Trophoblast cell (in vitro differentiated cells and primary cell): ENCODE results near the gene NUMA1.
A peak's percentile ranks its signal among the peaks of the same experiment; 100 is the strongest.

ENCODE experiments used
- DNase-seq, 2 donors: peaks; one replicate each; pipeline ENCODE4 v3.0.0-alpha.2; 2016
- H2AFZ ChIP-seq: 2 replicates; pipeline ENCODE4 v1.6.1; 2013; ENCODE audit warnings: low read length, moderate library complexity, mild to moderate bottlenecking; ENCODE audit not compliant: insufficient read depth, poor library complexity
- H2AK5ac ChIP-seq: 2 replicates; pipeline ENCODE4 v1.6.1; 2013; ENCODE audit warnings: mild to moderate bottlenecking, low read length
- H2BK120ac ChIP-seq: 2 replicates; pipeline ENCODE4 v1.6.1; 2013; ENCODE audit warnings: low read length, mild to moderate bottlenecking, moderate library complexity; ENCODE audit not compliant: insufficient read depth, poor library complexity
- H2BK12ac ChIP-seq: 2 replicates; pipeline ENCODE4 v1.6.1; 2013; ENCODE audit warnings: mild to moderate bottlenecking, low read length, moderate library complexity
- H2BK5ac ChIP-seq: 2 replicates; pipeline ENCODE4 v1.6.1; 2013; ENCODE audit warnings: low read length, low read depth, moderate library complexity, mild to moderate bottlenecking; ENCODE audit not compliant: poor library complexity
- H3K14ac ChIP-seq: 2 replicates; pipeline ENCODE4 v1.6.1; 2013; ENCODE audit warnings: mild to moderate bottlenecking, low read length
- H3K18ac ChIP-seq: 2 replicates; pipeline ENCODE4 v1.6.1; 2013; ENCODE audit warnings: mild to moderate bottlenecking, low read length
- H3K23ac ChIP-seq: 2 replicates; pipeline ENCODE4 v1.6.1; 2013; ENCODE audit warnings: low read length
- H3K27ac ChIP-seq: 2 replicates; pipeline ENCODE4 v1.5.1; 2013; ENCODE audit warnings: low read depth, mild to moderate bottlenecking, inconsistent platforms, low read length, moderate library complexity
- H3K27me3 ChIP-seq: 2 replicates; pipeline ENCODE4 v1.6.1; 2013; ENCODE audit warnings: inconsistent platforms, mild to moderate bottlenecking, low read length, moderate library complexity; ENCODE audit not compliant: insufficient read depth
- H3K36me3 ChIP-seq, 2 experiments: 1 replicate in 1 of 2; 2 replicates in 1 of 2; pipeline ENCODE4 v1.6.1; 2013; ENCODE audit warnings: low read length in 2 of 2, mild to moderate bottlenecking in 2 of 2, moderate library complexity in 1 of 2; ENCODE audit not compliant: insufficient read depth in 2 of 2, control insufficient read depth in 1 of 2
- H3K4ac ChIP-seq: 2 replicates; pipeline ENCODE4 v1.6.1; 2013; ENCODE audit warnings: low read depth, mild to moderate bottlenecking, low read length, moderate library complexity
- H3K4me1 ChIP-seq, 2 experiments: 1 replicate in 1 of 2; 2 replicates in 1 of 2; pipeline ENCODE4 v1.6.1; 2013; ENCODE audit warnings: low read length in 2 of 2, mild to moderate bottlenecking in 2 of 2, moderate library complexity in 1 of 2; ENCODE audit not compliant: insufficient read depth in 2 of 2, control insufficient read depth in 1 of 2
- H3K4me2 ChIP-seq: 2 replicates; pipeline ENCODE4 v1.6.1; 2013; ENCODE audit warnings: inconsistent platforms, mild to moderate bottlenecking, low read length, moderate library complexity
- H3K4me3 ChIP-seq: 2 replicates; pipeline ENCODE4 v1.5.1; 2013; ENCODE audit warnings: mild to moderate bottlenecking, low read depth, low read length, inconsistent platforms
- H3K79me1 ChIP-seq: one replicate; pipeline ENCODE4 v1.6.1; 2013; ENCODE audit warnings: low read length
- H3K79me2 ChIP-seq: 2 replicates; pipeline ENCODE4 v1.6.1; 2013; ENCODE audit warnings: low read length, mild to moderate bottlenecking; ENCODE audit not compliant: control insufficient read depth, insufficient read depth, poor library complexity
- H3K9ac ChIP-seq: 2 replicates; pipeline ENCODE4 v1.6.1; 2013; ENCODE audit warnings: mild to moderate bottlenecking, low read length
- H3K9me3 ChIP-seq: 2 replicates; pipeline ENCODE4 v1.6.1; 2013; ENCODE audit warnings: low read depth, mild to moderate bottlenecking, control low read depth, inconsistent platforms, low read length; ENCODE audit not compliant: insufficient read depth
- H4K12ac ChIP-seq: 2 replicates; pipeline ENCODE4 v1.6.1; 2013; ENCODE audit warnings: low read depth, mild to moderate bottlenecking, low read length, moderate library complexity
- H4K8ac ChIP-seq: 2 replicates; pipeline ENCODE4 v1.6.1; 2013; ENCODE audit warnings: low read depth, mild to moderate bottlenecking, low read length, moderate library complexity
- H4K91ac ChIP-seq: one replicate; pipeline ENCODE4 v1.6.1; 2013; ENCODE audit warnings: low read depth, mild to moderate bottlenecking, low read length, moderate library complexity
- WGBS: extraction: QIAGEN DNeasy Blood & Tissue Kit; methylation state at CpG from one replicate; pipeline ENCODE4 v1.1.7; 2013; ENCODE audit warnings: missing lambda C conversion rate; ENCODE audit not compliant: insufficient read length, insufficient coverage; ENCODE audit errors: extremely low coverage; 5-methylcytosine and 5-hydroxymethylcytosine counted together

The NUMA1 gene

DNA sequence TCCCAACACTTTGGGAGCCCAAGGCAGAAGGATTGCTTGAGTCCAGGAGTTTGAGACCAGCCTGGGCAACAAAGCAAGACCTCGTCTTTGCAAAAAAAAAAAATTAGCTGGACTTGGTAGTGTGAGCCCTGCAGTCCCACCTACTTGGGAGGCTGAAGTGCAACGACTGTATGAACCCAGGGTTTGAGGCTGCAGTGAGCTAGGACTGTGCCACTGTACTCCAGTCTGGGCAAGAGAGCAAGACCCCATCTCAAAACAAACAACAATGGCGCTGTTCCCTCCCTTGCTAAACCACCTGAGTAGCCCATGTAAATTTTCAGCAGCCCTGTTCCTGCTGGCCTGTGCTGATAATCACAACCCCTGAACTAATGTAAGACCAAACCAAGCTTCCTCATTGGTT, 19.7 kb upstream of the NUMA1 start:
- H3K18ac ChIP-seq = no peak overlapping the region
- no peak overlapping the region for H4K91ac ChIP-seq
- peaks cover 12% of the 10 kb centered on the region for H3K79me1 ChIP-seq
- H3K9me3 ChIP-seq = no peaks in the 10 kb centered on the region
- WGBS = no CpG with 5 or more reads among the region's 3 CpGs
- no peak overlapping the region for H3K4me3 ChIP-seq
- H3K14ac ChIP-seq = no peak overlapping the region
- H4K8ac ChIP-seq = no peak overlapping the region
- H3K36me3 ChIP-seq = peaks cover 30 to 37% of the 10 kb centered on the region in 2 experiments
- no peak overlapping the region for H3K27ac ChIP-seq
- no peaks in the 10 kb centered on the region for H3K27me3 ChIP-seq
- H3K4ac ChIP-seq = no peak overlapping the region
- H3K23ac ChIP-seq = no peak overlapping the region
- no peak overlapping the region for H2BK120ac ChIP-seq
- peaks cover 11% of the 10 kb centered on the region for H3K79me2 ChIP-seq
- H3K9ac ChIP-seq = no peak overlapping the region
- H2BK5ac ChIP-seq = no peak overlapping the region
- no peak overlapping the region for H4K12ac ChIP-seq
- no peak for DNase-seq
- H3K4me2 ChIP-seq = no peak overlapping the region
- no peak overlapping the region for H2BK12ac ChIP-seq
- H2AFZ ChIP-seq = no peak overlapping the region
- no peak overlapping the region for H2AK5ac ChIP-seq
- H3K4me1 ChIP-seq = peaks cover 11 to 19% of the 10 kb centered on the region in 2 experiments

DNA sequence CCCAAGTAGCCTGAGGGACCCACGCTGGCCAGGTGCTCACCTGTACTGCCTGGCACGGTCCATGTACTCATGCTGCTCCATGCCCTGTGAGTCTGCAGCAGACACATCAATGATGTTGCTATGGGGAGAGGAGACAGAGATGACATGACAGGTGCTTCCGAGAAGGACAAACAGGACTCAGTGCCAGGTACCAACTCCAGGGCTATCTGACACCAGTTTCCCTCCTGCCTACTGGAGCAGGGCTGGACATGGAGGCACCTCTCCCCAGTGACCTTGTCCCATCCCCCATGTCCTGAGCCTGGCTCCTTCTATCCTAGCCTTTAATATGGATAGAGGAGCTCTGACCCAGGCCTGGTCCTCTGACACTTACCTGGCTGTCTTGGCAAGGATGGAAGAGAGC, 18.4 kb upstream of the NUMA1 start:
- no peak overlapping the region for H4K8ac ChIP-seq
- H2BK5ac ChIP-seq = no peak overlapping the region
- no CpG with 5 or more reads among the region's 3 CpGs for WGBS
- DNase-seq = no peak
- no peak overlapping the region for H2AFZ ChIP-seq
- H4K91ac ChIP-seq = no peak overlapping the region
- peaks cover 11% of the 10 kb centered on the region for H3K79me2 ChIP-seq
- no peak overlapping the region for H2BK120ac ChIP-seq
- H3K36me3 ChIP-seq = peaks cover 36 to 44% of the 10 kb centered on the region in 2 experiments
- H2AK5ac ChIP-seq = no peak overlapping the region
- no peaks in the 10 kb centered on the region for H3K9me3 ChIP-seq
- peaks cover 12% of the 10 kb centered on the region for H3K79me1 ChIP-seq
- H3K27ac ChIP-seq = no peak overlapping the region
- no peak overlapping the region for H3K9ac ChIP-seq
- H3K4me2 ChIP-seq = no peak overlapping the region
- H2BK12ac ChIP-seq = no peak overlapping the region
- H4K12ac ChIP-seq = no peak overlapping the region
- H3K4ac ChIP-seq = no peak overlapping the region
- no peak overlapping the region for H3K4me3 ChIP-seq
- no peak overlapping the region for H3K14ac ChIP-seq
- no peak overlapping the region for H3K18ac ChIP-seq
- no peaks in the 10 kb centered on the region for H3K27me3 ChIP-seq
- H3K23ac ChIP-seq = no peak overlapping the region
- H3K4me1 ChIP-seq = peaks cover 11 to 19% of the 10 kb centered on the region in 2 experiments

- no peak overlapping the region for H2AK5ac ChIP-seq
- H3K9me3 ChIP-seq = no peaks in the 10 kb centered on the region
- no CpG with 5 or more reads among the region's 4 CpGs for WGBS
- H3K4ac ChIP-seq = no peak overlapping the region
- H3K4me3 ChIP-seq = no peak overlapping the region
- no peak overlapping the region for H3K14ac ChIP-seq
- no peaks in the 10 kb centered on the region for H3K79me2 ChIP-seq
- no peak overlapping the region for H3K18ac ChIP-seq
- H3K23ac ChIP-seq = no peak overlapping the region
- no peak overlapping the region for H3K4me2 ChIP-seq
- no peak overlapping the region for H2BK120ac ChIP-seq
- no peak overlapping the region for H4K91ac ChIP-seq
- peak; percentile 41 to 70 for DNase-seq
- H3K36me3 ChIP-seq = peaks cover 11 to 21% of the 10 kb centered on the region in 2 experiments
- H3K79me1 ChIP-seq = no peaks in the 10 kb centered on the region
- H2BK5ac ChIP-seq = no peak overlapping the region
- H4K12ac ChIP-seq = no peak overlapping the region
- no peak overlapping the region for H2AFZ ChIP-seq
- H3K27ac ChIP-seq = no peak overlapping the region
- no peaks in the 10 kb centered on the region for H3K4me1 ChIP-seq
- no peak overlapping the region for H2BK12ac ChIP-seq
- no peak overlapping the region for H3K9ac ChIP-seq
- no peak overlapping the region for H4K8ac ChIP-seq
- no peaks in the 10 kb centered on the region for H3K27me3 ChIP-seq
Measured at GRCh38 chr11:72091292-72091691, 10.9 kb upstream of the NUMA1 start.

- no peak overlapping the region for H3K23ac ChIP-seq
- no peak overlapping the region for H2BK120ac ChIP-seq
- no peak overlapping the region for H2AFZ ChIP-seq
- H3K4me3 ChIP-seq = no peak overlapping the region
- H2BK5ac ChIP-seq = no peak overlapping the region
- H3K27me3 ChIP-seq = no peaks in the 10 kb centered on the region
- no peaks in the 10 kb centered on the region for H3K9me3 ChIP-seq
- H3K79me2 ChIP-seq = no peaks in the 10 kb centered on the region
- peaks cover 2 to 7% of the 10 kb centered on the region in 2 experiments for H3K36me3 ChIP-seq
- no peak overlapping the region for H3K18ac ChIP-seq
- WGBS = no CpG with 5 or more reads among the region's 4 CpGs
- no peak overlapping the region for H3K4ac ChIP-seq
- DNase-seq = no peak
- no peak overlapping the region for H3K4me2 ChIP-seq
- no peaks in the 10 kb centered on the region for H3K4me1 ChIP-seq
- no peak overlapping the region for H4K12ac ChIP-seq
- no peak overlapping the region for H2BK12ac ChIP-seq
- no peak overlapping the region for H4K8ac ChIP-seq
- no peak overlapping the region for H4K91ac ChIP-seq
- H2AK5ac ChIP-seq = no peak overlapping the region
- no peaks in the 10 kb centered on the region for H3K79me1 ChIP-seq
- no peak overlapping the region for H3K9ac ChIP-seq
- no peak overlapping the region for H3K27ac ChIP-seq
- H3K14ac ChIP-seq = no peak overlapping the region
Measured at GRCh38 chr11:72088076-72088808, 7.9 kb upstream of the NUMA1 start.
